Measurements from ENCODE around the gene ZBED5. TPM values are rescaled to one million over a fixed set of nuclear protein-coding genes. Genes with fewer than 3 reads are reported as not detected.
"Not testable (repeated sequence)": the region's sequence is repeated elsewhere in the genome, so short reads cannot be mapped to it uniquely, and the experiment has no call there.

Gene ZBED5
- total RNA-seq, 1 donor from 2014 or later: 29.0 TPM

DNA sequence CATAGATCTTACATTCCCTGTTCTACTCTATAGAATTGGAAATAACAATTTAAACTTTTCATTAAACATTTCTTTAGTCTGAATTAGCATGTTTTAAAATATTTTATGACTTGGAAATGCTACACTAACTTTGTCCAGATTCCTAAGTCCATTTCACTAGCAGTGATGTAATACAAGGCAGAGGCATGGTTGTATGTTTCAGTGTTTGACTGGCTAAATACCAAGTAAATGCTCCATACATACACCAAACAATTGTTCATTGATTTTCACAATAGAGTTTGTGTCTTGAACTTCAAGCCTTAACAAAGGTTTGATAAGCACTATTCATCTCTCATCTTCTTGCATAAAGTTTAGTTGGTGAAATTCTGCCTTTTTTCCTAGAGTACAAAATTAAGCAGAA is 13.5 kb downstream of the ZBED5 start:
- Histone ChIP-seq H3K4me3 (ENCODE audit: low read depth, low read length) (no peak overlapping the region), H3K27me3 (ENCODE audit: control insufficient read depth, insufficient read depth, low read length) (no peaks in the 10 kb centered on the region), H3K36me3 (ENCODE audit: control insufficient read depth, insufficient read depth, low read length) (no peaks in the 10 kb centered on the region)
- DNase-seq (ENCODE audit: low read depth): no peak
- TF ChIP-seq, protein P1, sequence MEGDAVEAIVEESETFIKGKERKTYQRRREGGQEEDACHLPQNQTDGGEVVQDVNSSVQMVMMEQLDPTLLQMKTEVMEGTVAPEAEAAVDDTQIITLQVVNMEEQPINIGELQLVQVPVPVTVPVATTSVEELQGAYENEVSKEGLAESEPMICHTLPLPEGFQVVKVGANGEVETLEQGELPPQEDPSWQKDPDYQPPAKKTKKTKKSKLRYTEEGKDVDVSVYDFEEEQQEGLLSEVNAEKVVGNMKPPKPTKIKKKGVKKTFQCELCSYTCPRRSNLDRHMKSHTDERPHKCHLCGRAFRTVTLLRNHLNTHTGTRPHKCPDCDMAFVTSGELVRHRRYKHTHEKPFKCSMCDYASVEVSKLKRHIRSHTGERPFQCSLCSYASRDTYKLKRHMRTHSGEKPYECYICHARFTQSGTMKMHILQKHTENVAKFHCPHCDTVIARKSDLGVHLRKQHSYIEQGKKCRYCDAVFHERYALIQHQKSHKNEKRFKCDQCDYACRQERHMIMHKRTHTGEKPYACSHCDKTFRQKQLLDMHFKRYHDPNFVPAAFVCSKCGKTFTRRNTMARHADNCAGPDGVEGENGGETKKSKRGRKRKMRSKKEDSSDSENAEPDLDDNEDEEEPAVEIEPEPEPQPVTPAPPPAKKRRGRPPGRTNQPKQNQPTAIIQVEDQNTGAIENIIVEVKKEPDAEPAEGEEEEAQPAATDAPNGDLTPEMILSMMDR (IDR thresholded peaks at IDR 0.05; ENCODE audit: insufficient read depth, low read length, poor library complexity, severe bottlenecking): no peak

GRCh38 chr11:10838881-10839280 is 19.0 kb downstream of the ZBED5 start:
- no peaks in the 10 kb centered on the region for H3K36me3 ChIP-seq (ENCODE audit: control insufficient read depth, insufficient read depth, low read length)
- no peak overlapping the region for H3K4me3 ChIP-seq (ENCODE audit: low read depth, low read length)
- TF ChIP-seq, protein P1 (IDR thresholded peaks at IDR 0.05; ENCODE audit: insufficient read depth, low read length, poor library complexity, severe bottlenecking): no peak
- no peaks in the 10 kb centered on the region for H3K27me3 ChIP-seq (ENCODE audit: control insufficient read depth, insufficient read depth, low read length)
- DNase-seq (ENCODE audit: low read depth): no peak

GRCh38 chr11:10838083-10838482 is 19.8 kb downstream of the ZBED5 start:
- no peak for DNase-seq (ENCODE audit: low read depth)
- Histone ChIP-seq H3K4me3 (ENCODE audit: low read depth, low read length) (no peak overlapping the region), H3K27me3 (ENCODE audit: control insufficient read depth, insufficient read depth, low read length) (no peaks in the 10 kb centered on the region), H3K36me3 (ENCODE audit: control insufficient read depth, insufficient read depth, low read length) (no peaks in the 10 kb centered on the region)
- TF ChIP-seq, protein P1 (IDR thresholded peaks at IDR 0.05; ENCODE audit: insufficient read depth, low read length, poor library complexity, severe bottlenecking): no peak

DNA sequence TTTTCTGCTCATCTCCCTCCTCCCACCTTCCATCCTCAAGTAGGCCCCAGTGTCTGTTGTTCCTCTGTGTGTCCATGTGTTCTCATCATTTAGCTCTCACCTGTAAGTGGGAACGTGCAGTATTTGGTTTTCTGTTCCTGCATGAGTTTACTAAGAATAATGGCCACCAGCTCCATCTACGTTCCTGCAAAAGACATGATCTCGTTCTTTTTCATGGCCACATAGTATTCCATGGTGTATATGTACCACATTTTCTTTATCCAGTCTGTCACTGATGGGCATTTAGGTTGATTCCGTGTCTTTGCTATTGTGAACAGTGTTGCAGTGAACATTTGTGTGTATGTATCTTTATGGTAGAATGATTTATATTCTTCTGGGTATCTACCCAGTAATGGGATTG is 21.0 kb downstream of the ZBED5 start:
- not testable (repeated sequence) for H3K4me3 ChIP-seq (ENCODE audit: low read depth, low read length); DNase-seq (ENCODE audit: low read depth); H3K36me3 ChIP-seq (ENCODE audit: control insufficient read depth, insufficient read depth, low read length); H3K27me3 ChIP-seq (ENCODE audit: control insufficient read depth, insufficient read depth, low read length)

GRCh38 chr11:10829139-10829538 is 28.7 kb downstream of the ZBED5 start:
- DNase-seq (ENCODE audit: low read depth): no peak
- H3K27me3 ChIP-seq (ENCODE audit: control insufficient read depth, insufficient read depth, low read length): no peaks in the 10 kb centered on the region
- TF ChIP-seq, protein P1 (IDR thresholded peaks at IDR 0.05; ENCODE audit: insufficient read depth, low read length, poor library complexity, severe bottlenecking): no peak
- no peaks in the 10 kb centered on the region for H3K36me3 ChIP-seq (ENCODE audit: control insufficient read depth, insufficient read depth, low read length)
- no peak overlapping the region for H3K4me3 ChIP-seq (ENCODE audit: low read depth, low read length)

DNA sequence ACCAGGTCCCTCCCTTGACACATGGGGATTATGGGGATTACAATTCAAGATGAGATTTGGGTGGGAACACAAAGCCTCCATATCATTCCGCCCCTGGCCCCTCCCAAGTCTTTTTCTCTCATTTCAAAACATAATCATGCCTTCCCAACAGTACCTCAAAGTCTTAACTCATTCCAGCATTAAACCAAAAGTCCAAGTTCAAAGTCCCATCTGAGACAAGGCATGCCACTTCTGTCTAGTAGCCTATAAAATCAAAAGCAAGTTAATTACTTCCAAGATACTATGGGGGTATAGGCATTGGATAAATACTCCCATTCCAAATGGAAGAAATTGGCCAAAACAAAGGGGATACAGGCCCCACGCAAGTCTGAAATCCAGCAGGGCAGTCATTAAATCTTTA is 29.5 kb downstream of the ZBED5 start:
- TF ChIP-seq, protein P1 (IDR thresholded peaks at IDR 0.05; ENCODE audit: insufficient read depth, low read length, poor library complexity, severe bottlenecking): no peak
- no peaks in the 10 kb centered on the region for H3K36me3 ChIP-seq (ENCODE audit: control insufficient read depth, insufficient read depth, low read length)
- H3K4me3 ChIP-seq (ENCODE audit: low read depth, low read length): no peak overlapping the region
- DNase-seq (ENCODE audit: low read depth): no peak
- H3K27me3 ChIP-seq (ENCODE audit: control insufficient read depth, insufficient read depth, low read length): no peaks in the 10 kb centered on the region
